Measurements from ENCODE around the gene SMURF1.

SMURF1 gene

DNA sequence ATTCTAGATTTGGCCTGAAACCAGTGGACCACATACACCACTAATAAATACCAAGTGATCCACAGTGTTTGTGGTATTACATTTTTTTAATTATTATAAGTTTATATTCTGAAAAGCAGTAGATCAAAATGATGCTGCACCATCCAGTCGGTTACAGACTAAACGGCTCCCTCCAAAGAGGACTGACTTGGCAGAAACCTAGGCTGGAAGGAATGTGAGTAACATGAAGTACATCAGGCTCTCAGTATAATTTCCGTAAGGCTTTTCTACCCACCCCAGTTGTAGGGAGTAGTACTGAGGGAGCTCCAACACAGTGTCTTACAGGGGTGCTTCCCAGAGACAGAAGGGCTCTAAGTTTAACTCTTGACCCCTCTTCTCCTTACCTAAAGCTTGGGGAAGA, 146.1 kb downstream of the SMURF1 start:
- TF ChIP-seq, protein P1, sequence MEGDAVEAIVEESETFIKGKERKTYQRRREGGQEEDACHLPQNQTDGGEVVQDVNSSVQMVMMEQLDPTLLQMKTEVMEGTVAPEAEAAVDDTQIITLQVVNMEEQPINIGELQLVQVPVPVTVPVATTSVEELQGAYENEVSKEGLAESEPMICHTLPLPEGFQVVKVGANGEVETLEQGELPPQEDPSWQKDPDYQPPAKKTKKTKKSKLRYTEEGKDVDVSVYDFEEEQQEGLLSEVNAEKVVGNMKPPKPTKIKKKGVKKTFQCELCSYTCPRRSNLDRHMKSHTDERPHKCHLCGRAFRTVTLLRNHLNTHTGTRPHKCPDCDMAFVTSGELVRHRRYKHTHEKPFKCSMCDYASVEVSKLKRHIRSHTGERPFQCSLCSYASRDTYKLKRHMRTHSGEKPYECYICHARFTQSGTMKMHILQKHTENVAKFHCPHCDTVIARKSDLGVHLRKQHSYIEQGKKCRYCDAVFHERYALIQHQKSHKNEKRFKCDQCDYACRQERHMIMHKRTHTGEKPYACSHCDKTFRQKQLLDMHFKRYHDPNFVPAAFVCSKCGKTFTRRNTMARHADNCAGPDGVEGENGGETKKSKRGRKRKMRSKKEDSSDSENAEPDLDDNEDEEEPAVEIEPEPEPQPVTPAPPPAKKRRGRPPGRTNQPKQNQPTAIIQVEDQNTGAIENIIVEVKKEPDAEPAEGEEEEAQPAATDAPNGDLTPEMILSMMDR (IDR thresholded peaks at IDR 0.05; ENCODE audit: control insufficient read depth, extremely low read depth, insufficient read depth) = no peak
- no peak for DNase-seq (ENCODE audit: low read depth)
- H3K4me3 ChIP-seq (ENCODE audit: low read depth, low read length) = no peak overlapping the region

DNA sequence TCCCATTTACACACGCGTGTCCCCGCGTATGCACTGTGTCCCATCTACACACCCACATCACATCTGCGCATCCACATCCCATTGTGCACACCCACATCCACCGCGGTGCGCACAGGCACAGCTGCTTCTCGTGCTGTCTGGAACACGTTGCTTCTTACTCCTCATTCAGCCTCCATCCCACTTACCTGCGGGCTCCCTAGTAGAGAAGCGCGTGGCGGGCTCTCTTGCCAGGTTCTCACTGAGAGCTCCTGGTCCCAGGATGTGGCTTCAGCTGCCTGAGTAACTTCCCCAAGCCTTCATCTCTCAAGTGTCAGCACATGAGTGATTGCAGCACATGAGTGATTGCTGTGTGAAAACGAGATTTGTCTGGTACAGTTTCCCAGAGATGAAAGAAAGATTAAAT, 147.8 kb downstream of the SMURF1 start:
- TF ChIP-seq, protein P1 (IDR thresholded peaks at IDR 0.05; ENCODE audit: control insufficient read depth, extremely low read depth, insufficient read depth) = no peak
- no peak for DNase-seq (ENCODE audit: low read depth)
- no peak overlapping the region for H3K4me3 ChIP-seq (ENCODE audit: low read depth, low read length)

DNA sequence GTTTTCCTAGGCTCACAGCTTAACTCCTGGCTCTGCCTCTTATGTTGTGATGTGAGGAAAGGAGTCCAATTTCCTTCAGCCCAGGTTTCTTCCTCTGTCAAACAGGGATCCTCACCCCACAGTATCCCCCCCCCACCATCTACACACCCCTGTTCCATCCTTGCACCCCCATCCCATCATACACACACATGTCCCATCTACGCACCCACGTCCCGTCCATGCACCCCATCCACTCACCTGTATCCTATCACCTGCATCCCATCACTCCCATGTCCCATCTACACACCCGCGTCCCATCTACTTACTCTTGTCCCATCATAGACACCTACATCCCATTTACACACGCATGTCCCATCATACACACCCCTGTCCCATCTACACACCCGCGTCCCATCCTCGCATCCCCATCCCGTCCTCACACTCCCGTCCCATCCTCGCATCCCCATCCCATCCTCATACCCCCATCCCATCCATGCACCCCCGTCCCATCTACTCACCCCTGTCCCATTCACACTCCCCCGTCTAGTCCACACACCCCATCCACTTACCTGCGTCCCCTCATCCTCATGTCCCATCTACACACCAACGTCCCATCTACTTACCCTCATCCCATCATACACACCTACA, 148.3 kb downstream of the SMURF1 start:
- TF ChIP-seq, protein P1 (IDR thresholded peaks at IDR 0.05; ENCODE audit: control insufficient read depth, extremely low read depth, insufficient read depth) = no peak
- no peak for DNase-seq (ENCODE audit: low read depth)
- H3K4me3 ChIP-seq (ENCODE audit: low read depth, low read length) = no peak overlapping the region

DNA sequence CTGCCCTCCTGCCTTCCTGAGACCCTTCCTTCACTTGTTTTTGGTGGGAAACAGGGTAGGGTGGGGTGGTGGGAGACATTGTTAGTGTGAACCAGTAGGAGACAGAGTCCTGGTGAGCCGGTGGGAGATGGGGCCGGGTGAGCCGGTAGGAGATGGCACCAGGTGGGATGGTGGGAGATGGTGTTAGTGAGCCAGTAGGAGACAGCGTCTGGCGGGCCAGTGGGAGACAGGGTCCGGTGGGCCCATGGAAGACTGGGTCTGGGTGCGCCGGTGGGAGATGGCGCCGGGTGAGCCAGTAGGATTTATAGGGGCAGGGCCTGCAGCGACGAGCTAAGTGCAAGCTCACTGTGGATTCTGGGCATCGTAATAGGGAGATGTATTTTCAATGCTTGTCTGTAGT, 148.8 kb downstream of the SMURF1 start:
- DNase-seq (ENCODE audit: low read depth) = no peak
- no peak overlapping the region for H3K4me3 ChIP-seq (ENCODE audit: low read depth, low read length)
- TF ChIP-seq, protein P1 (IDR thresholded peaks at IDR 0.05; ENCODE audit: control insufficient read depth, extremely low read depth, insufficient read depth) = no peak

DNA sequence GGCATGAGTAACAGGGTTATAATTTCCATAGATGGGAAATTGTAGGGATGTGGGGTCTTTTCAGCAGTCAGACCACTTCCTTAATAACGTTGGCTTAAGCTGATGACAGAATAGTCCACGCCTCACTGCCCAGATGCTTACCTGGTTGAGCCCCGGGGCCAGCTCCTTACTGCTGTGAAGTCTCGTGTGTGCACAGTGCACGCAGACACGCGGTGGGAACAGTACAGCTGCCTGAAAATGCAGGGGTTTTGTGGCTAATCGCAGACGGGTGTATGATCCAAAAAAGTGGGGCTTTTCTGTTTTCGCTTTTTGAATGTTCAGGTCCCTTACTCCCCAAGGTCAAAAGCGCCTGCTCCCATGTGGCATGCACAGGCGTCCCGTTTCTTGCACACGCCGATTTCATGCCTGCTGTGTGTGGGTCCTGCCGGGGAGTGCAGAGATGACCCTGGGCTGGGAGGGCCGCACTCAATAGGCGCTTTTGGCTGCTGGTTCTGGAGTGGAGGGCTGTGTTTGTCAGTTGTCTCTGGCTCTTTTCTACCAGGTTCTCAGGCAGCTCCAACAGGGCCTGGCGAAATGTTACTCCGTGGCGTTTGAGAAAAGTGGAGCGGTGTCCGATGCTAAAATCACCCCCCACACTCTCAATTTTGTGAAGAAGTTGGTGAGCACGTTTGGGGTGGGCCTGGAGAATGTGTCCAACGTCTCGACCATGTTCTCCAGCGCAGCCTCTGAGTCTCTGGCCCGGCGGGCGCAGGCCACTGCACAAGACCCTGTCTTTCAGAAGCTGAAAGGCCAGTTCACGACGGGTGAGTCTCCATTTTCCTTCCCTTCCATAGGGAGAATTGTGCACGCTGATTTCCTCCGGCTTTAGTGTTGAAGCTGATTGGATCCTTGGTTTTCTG, 149.6 kb downstream of the SMURF1 start:
- no peak for DNase-seq (ENCODE audit: low read depth)
- TF ChIP-seq, protein P1 (IDR thresholded peaks at IDR 0.05; ENCODE audit: control insufficient read depth, extremely low read depth, insufficient read depth) = no peak
- no peak overlapping the region for H3K4me3 ChIP-seq (ENCODE audit: low read depth, low read length)

DNA sequence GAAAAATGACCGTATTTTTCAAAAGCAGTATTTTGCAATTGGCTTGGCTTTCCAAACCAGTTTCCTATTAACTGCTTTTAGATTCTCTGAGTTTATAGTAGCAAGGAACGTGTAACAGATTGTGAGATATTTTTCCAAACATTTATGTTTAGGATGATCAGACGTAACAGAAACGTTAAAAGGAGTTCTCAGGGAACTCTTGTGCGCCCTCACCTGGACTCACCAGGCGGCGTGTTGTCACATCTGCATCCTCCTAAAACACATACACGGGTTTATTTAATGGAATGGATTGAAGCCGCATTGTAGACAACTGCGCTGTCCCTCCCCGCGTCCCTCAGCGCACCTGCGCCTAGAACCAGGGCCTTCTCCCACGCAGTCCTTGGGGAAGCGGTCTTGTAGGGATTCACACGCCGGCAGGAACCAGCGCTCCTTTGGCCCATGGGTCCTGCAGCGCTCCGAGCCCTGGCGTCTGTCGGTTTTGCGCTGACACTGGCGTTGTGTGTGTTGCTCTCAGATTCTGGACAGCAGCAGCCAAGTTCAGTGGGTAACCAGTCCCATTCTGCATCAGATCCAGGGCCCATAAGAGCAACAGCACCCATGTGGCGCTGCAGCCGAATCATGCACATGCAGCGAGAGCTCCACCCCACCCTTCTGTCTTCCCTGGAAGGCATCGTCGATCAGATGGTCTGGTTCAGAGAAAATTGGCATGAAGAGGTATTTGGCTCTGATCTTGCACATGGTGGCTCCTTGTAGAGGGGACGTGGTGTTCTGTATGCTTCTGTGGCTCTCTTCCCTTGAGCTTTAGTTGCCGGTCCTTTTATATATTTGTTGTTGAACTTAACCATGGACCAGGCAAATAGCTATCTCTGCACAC, 150.6 kb downstream of the SMURF1 start:
- no peak for DNase-seq (ENCODE audit: low read depth)
- TF ChIP-seq, protein P1 (IDR thresholded peaks at IDR 0.05; ENCODE audit: control insufficient read depth, extremely low read depth, insufficient read depth) = peak; percentile 13; the same call in 1 of the 2 replicates
- no peak overlapping the region for H3K4me3 ChIP-seq (ENCODE audit: low read depth, low read length)

Data from LNCaP clone FGC (cell line).